HL-60 (cell line): ENCODE results near the gene SPATA3.

Experiments used
- DNase-seq, 2 experiments: peaks; one replicate each; pipeline ENCODE4 v3.0.0-alpha.2; 2010 to 2020; ENCODE audit warnings: low read depth in 1 of 2, low spot score in 1 of 2
- H3K27ac ChIP-seq: fragments of 250-450 bp; sonication (Bioruptor Pico); replicated peaks from 2 replicates; pipeline ENCODE4 v1.5.1; 2020; ENCODE audit warnings: mild to moderate bottlenecking, moderate library complexity
- H3K27me3 ChIP-seq: fragments of 250-450 bp; sonication (Bioruptor Pico); 2 replicates; pipeline ENCODE4 v1.5.1; 2021; ENCODE audit warnings: mild to moderate bottlenecking, moderate library complexity; ENCODE audit not compliant: insufficient read depth, poor library complexity, severe bottlenecking
- H3K4me3 ChIP-seq: replicated peaks from 2 replicates; pipeline ENCODE4 v1.5.1; 2011; ENCODE audit warnings: mild to moderate bottlenecking, control low read depth, low read length; ENCODE audit not compliant: insufficient read depth
- CTCF ChIP-seq: IDR thresholded peaks from one replicate; pipeline ENCODE4 v1.5.1; 2011; ENCODE audit warnings: low read length, control low read depth, inconsistent platforms; ENCODE audit not compliant: insufficient read depth
- GABPA ChIP-seq: IDR thresholded peaks from 2 replicates; pipeline ENCODE4 v1.6.1; 2012; ENCODE audit warnings: low read depth
- POLR2AphosphoS5 ChIP-seq: IDR thresholded peaks from 2 replicates; pipeline ENCODE4 v1.6.1; 2012; ENCODE audit warnings: low read depth
- REST ChIP-seq: IDR thresholded peaks from 2 replicates; pipeline ENCODE4 v1.6.1; 2012; ENCODE audit warnings: low read depth; ENCODE audit not compliant: insufficient replicate concordance
- SPI1 ChIP-seq: IDR thresholded peaks from 2 replicates; pipeline ENCODE4 v1.6.1; 2012; ENCODE audit warnings: low read depth, mild to moderate bottlenecking, borderline replicate concordance

The SPATA3 gene

GRCh38 chr2:230999477-230999876 lies 3.6 kb downstream of the SPATA3 start:
- DNase-seq, result no peak
- Histone ChIP-seq H3K27ac (no peak overlapping the region), H3K4me3 (no peak overlapping the region), H3K27me3 (peaks cover 4% of the 10 kb centered on the region)
- TF ChIP-seq GABPA (no peak), POLR2AphosphoS5 (no peak), CTCF (no peak), SPI1 (no peak), REST (no peak)

DNA sequence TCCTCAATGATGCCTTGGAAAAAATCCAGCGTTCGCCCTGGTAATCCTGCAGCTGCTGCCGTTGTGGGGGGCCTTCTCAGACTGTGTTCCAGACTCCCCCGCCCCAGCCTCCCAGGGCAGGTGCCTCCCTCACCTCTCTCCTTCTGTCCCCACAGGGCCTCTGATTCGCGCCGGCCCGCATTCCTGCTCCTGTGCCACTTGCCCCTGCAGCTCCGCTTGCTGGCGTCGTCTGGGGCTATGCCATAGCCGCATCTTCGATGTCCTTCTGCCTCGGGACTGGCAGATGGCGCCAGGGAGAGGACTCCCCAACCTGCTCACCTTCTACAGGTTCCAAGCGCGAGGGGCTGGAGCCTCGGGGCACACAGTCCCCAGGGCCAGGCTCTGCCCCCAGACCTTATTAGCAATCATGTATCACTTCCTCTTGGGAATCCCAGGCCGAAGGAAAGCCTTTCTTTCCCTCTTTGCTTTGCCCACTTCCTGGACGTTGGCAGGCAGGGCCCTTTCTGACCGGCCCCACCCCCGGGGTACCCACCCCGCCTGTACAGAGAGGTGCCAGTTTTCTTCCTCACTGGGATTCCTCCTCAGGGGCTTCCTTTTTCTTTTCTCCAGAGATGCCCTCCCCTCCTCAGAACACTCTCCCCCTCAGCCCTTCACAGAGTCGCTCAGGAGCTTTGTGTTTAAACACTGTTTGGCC lies 4.4 kb downstream of the SPATA3 start:
- Histone ChIP-seq H3K27ac (no peak overlapping the region), H3K27me3 (peaks cover 4% of the 10 kb centered on the region), H3K4me3 (no peak overlapping the region)
- DNase-seq, result no peak
- TF ChIP-seq CTCF (no peak), SPI1 (no peak), GABPA (no peak)

GRCh38 chr2:231001036-231001435 lies 5.1 kb downstream of the SPATA3 start:
- Histone ChIP-seq H3K4me3 (no peak overlapping the region), H3K27me3 (peaks cover 4% of the 10 kb centered on the region), H3K27ac (no peak overlapping the region)
- DNase-seq, result no peak
- TF ChIP-seq GABPA (no peak), POLR2AphosphoS5 (no peak), CTCF (no peak), SPI1 (no peak), REST (no peak)

DNA sequence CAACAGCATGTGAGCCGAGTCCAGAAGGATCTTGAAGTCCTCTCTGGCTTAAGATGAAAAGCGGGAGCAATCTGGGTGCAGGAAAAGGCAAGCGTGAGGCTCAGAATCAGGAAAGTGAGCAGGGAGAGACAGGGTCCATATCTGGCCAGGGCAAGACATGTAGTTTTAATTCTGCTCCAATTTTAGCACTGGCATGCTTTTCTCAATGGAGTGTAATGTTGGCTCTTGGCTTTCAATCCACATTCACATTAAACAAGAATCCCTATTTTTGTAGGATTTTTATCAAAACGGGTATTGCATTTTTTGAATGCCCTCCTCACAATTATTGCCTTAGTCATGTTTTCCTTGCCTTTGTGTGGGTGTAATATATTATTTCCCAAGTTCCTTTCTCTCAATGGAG lies 6.0 kb downstream of the SPATA3 start:
- Histone ChIP-seq H3K27ac (no peak overlapping the region), H3K27me3 (peaks cover 4% of the 10 kb centered on the region), H3K4me3 (no peak overlapping the region)
- TF ChIP-seq SPI1, result no peak
- no peak for TF ChIP-seq GABPA
- no peak for TF ChIP-seq POLR2AphosphoS5
- no peak for TF ChIP-seq CTCF
- no peak for DNase-seq
